Jurkat, Clone E6-1 (cell line): ENCODE results near the gene CDRT15L2. TPM values are rescaled to one million over a fixed set of nuclear protein-coding genes. Genes with fewer than 3 reads are reported as not detected.
"Not testable (repeated sequence)": the region's sequence is repeated elsewhere in the genome, so short reads cannot be mapped to it uniquely, and the experiment has no call there.

Experiments
- DNase-seq: peaks from one replicate; pipeline ENCODE4 v3.0.0-alpha.2; 2011; ENCODE audit warnings: low read depth, low spot score
- H3K4me3 ChIP-seq: 2 replicates; pipeline ENCODE4 v1.5.1; 2011; ENCODE audit warnings: mild to moderate bottlenecking, low read length, control low read depth, moderate library complexity
- polyA plus RNA-seq: library from polyadenylated mRNA; unstranded; fragments of >200 nt; gene quantifications from one replicate; pipeline ENCODE4 v1.2.1, GENCODE V29; 2012; ENCODE audit warnings: missing spikeins; ENCODE audit not compliant: insufficient read length, insufficient read depth

The CDRT15L2 gene
- not detected for polyA plus RNA-seq

- H3K4me3 ChIP-seq, DNase-seq: not testable (repeated sequence)
Observed at GRCh38 chr17:20579424-20579823, at the start of gene CDRT15L2. TSS of gene CDRT15L2 (plus strand) at chr17:20579724. CDS start at chr17:20579744, 20 bp downstream.

GRCh38 chr17:20530104-20530503 lies 49.4 kb upstream of the CDRT15L2 start:
- not testable (repeated sequence) for DNase-seq, H3K4me3 ChIP-seq

- not testable (repeated sequence) for DNase-seq
- peak overlapping the region; percentile 57 for H3K4me3 ChIP-seq
Observed at GRCh38 chr17:20532544-20533090, 46.9 kb upstream of the CDRT15L2 start.

GRCh38 chr17:20533206-20533605 lies 46.3 kb upstream of the CDRT15L2 start:
- H3K4me3 ChIP-seq: peak overlapping the region; percentile 57
- DNase-seq: not testable (repeated sequence)

- not testable (repeated sequence) for H3K4me3 ChIP-seq, DNase-seq
Observed at GRCh38 chr17:20534711-20535550, 44.6 kb upstream of the CDRT15L2 start.

GRCh38 chr17:20540414-20540813 lies 39.1 kb upstream of the CDRT15L2 start:
- DNase-seq, H3K4me3 ChIP-seq: not testable (repeated sequence)

- DNase-seq: not testable (repeated sequence)
Observed at GRCh38 chr17:20540865-20541264, 38.7 kb upstream of the CDRT15L2 start.

GRCh38 chr17:20541853-20542546 lies 37.5 kb upstream of the CDRT15L2 start:
- not testable (repeated sequence) for DNase-seq, H3K4me3 ChIP-seq

More at GRCh38 chr17:20540865-20541264, 38.7 kb upstream of the CDRT15L2 start:
- not testable (repeated sequence) for H3K4me3 ChIP-seq

- H3K4me3 ChIP-seq, DNase-seq: not testable (repeated sequence)
Observed at GRCh38 chr17:20547923-20548322, 31.6 kb upstream of the CDRT15L2 start.

GRCh38 chr17:20552920-20553319 lies 26.6 kb upstream of the CDRT15L2 start:
- not testable (repeated sequence) for DNase-seq, H3K4me3 ChIP-seq

GRCh38 chr17:20554728-20555127 lies 24.8 kb upstream of the CDRT15L2 start:
- not testable (repeated sequence) for DNase-seq, H3K4me3 ChIP-seq

- H3K4me3 ChIP-seq, DNase-seq: not testable (repeated sequence)
Observed at GRCh38 chr17:20555135-20556010, 24.2 kb upstream of the CDRT15L2 start.

GRCh38 chr17:20558096-20558495 lies 21.4 kb upstream of the CDRT15L2 start:
- not testable (repeated sequence) for DNase-seq, H3K4me3 ChIP-seq

- H3K4me3 ChIP-seq, DNase-seq: not testable (repeated sequence)
Observed at GRCh38 chr17:20559018-20559417, 20.5 kb upstream of the CDRT15L2 start.

- no peak for DNase-seq
- no peak overlapping the region for H3K4me3 ChIP-seq
Observed at GRCh38 chr17:20562587-20562986, 16.9 kb upstream of the CDRT15L2 start.

GRCh38 chr17:20565245-20565644 lies 14.3 kb upstream of the CDRT15L2 start:
- not testable (repeated sequence) for H3K4me3 ChIP-seq, DNase-seq

- no peak overlapping the region for H3K4me3 ChIP-seq
- DNase-seq: no peak
Observed at GRCh38 chr17:20565711-20566110, 13.8 kb upstream of the CDRT15L2 start.

GRCh38 chr17:20566736-20567135 lies 12.8 kb upstream of the CDRT15L2 start:
- H3K4me3 ChIP-seq, DNase-seq: not testable (repeated sequence)

- H3K4me3 ChIP-seq, DNase-seq: not testable (repeated sequence)
Observed at GRCh38 chr17:20567421-20567820, 12.1 kb upstream of the CDRT15L2 start.
